Tibial nerve (tissue), 4 donors: ENCODE data around the gene UBASH3A. TPM values are rescaled to one million over a fixed set of nuclear protein-coding genes. Genes with fewer than 3 reads are reported as not detected.
A peak's percentile ranks its signal among the peaks of the same experiment; 100 is the strongest.

Experiments
- DNase-seq, 2 donors: peaks; one replicate each; pipeline ENCODE4 v3.0.0-alpha.2; 2019; ENCODE audit warnings: low spot score in 2 of 2
- H3K27ac ChIP-seq, 4 donors: fragments of 200-600 bp; sonication (generic) in 3 of 4; one replicate each; pipeline ENCODE4 v1.5.1; 2017 to 2019; ENCODE audit warnings: mild to moderate bottlenecking in 1 of 4
- H3K27me3 ChIP-seq, 2 donors: fragments of 200-600 bp; sonication (generic) in 1 of 2; one replicate each; pipeline versions ENCODE4 v1.5.1 to v1.6.0; 2017 to 2019
- H3K36me3 ChIP-seq, 3 donors: fragments of 200-600 bp; sonication (generic); one replicate each; pipeline ENCODE4 v1.5.1; 2018 to 2019
- H3K4me1 ChIP-seq, 4 donors: fragments of 200-600 bp; sonication (generic) in 3 of 4; one replicate each; pipeline ENCODE4 v1.5.1; 2017 to 2019
- H3K4me3 ChIP-seq, 4 donors: fragments of 200-600 bp; sonication (generic) in 3 of 4; one replicate each; pipeline ENCODE4 v1.5.1; 2017 to 2019; ENCODE audit warnings: mild to moderate bottlenecking in 1 of 4, moderate library complexity in 1 of 4
- H3K9me3 ChIP-seq, 4 donors: fragments of 200-600 bp; sonication (generic) in 3 of 4; one replicate each; pipeline ENCODE4 v1.5.1; 2017 to 2019
- EP300 ChIP-seq, 2 donors: sonication (generic); formaldehyde crosslinking; IDR thresholded peaks; one replicate each; pipeline ENCODE4 v1.6.1; 2017; ENCODE audit warnings: antibody characterized with exemption in 2 of 2, mild to moderate bottlenecking in 1 of 2
- POLR2A ChIP-seq, 2 donors: fragments of 450-650 bp; IDR thresholded peaks; one replicate each; pipeline ENCODE4 v1.6.1; 2017; ENCODE audit warnings: antibody characterized with exemption in 2 of 2, mild to moderate bottlenecking in 2 of 2, moderate library complexity in 2 of 2
- WGBS, 2 donors: methylation state at CpG; one replicate each; pipeline ENCODE4 v1.1.5; 2018; 5-methylcytosine and 5-hydroxymethylcytosine counted together
- total RNA-seq, 4 donors: library from RNA; depleted of rRNA; stranded (reverse); fragments of >200 nt; gene quantifications; one replicate each; pipeline ENCODE4 v1.1.0, GENCODE V29; 2016
- TF ChIP-seq, protein P1 (sequence below), 5 experiments: fragments of 200-600 bp in 3 of 5; fragments of 450-650 bp in 2 of 5; sonication (generic) in 3 of 5; IDR thresholded peaks; one replicate each; pipeline ENCODE4 v1.5.1; 2016 to 2019; ENCODE audit warnings: antibody characterized with exemption in 5 of 5, mild to moderate bottlenecking in 3 of 5, moderate library complexity in 2 of 5

Gene UBASH3A, protein sequence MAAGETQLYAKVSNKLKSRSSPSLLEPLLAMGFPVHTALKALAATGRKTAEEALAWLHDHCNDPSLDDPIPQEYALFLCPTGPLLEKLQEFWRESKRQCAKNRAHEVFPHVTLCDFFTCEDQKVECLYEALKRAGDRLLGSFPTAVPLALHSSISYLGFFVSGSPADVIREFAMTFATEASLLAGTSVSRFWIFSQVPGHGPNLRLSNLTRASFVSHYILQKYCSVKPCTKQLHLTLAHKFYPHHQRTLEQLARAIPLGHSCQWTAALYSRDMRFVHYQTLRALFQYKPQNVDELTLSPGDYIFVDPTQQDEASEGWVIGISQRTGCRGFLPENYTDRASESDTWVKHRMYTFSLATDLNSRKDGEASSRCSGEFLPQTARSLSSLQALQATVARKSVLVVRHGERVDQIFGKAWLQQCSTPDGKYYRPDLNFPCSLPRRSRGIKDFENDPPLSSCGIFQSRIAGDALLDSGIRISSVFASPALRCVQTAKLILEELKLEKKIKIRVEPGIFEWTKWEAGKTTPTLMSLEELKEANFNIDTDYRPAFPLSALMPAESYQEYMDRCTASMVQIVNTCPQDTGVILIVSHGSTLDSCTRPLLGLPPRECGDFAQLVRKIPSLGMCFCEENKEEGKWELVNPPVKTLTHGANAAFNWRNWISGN
- total RNA-seq: 1 to 10 TPM in 1 of 4 donors, under 1 TPM in 2, not detected in 1; 0.59 to 5.9 (median 0.90) TPM

DNA sequence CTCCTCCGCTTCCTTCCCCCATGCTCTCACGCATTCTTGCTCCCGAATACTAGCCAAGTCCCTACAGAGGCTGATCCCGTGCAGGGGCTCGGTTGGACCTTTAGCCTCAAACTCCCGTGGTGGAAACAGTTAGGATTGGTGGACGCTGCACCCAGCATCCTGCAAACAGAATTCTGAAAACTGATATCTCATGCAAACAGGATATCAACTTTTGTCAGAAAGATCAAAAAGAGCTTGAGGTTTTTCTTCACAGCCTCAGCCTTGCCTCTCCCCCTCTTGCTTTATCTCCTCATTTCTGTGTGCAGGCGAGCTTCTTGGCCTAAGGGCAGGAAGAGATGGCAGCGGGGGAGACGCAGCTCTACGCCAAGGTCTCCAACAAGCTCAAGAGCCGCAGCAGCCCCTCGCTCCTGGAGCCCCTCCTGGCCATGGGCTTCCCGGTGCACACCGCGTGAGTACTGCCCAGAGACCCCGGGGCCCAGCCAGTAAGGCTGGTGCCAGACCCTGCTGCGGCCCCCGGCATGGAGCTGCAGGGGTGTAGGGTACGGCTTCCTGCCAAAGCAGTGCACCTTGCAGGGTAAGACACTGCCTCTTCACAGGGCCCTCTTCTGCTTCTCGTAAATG lies at the start of gene UBASH3A:
Gene UBASH3A (plus strand): TSS at position 292 of the 621 bp plus-strand sequence. CDS start 44 bp downstream, at position 336.
- WGBS, 2 donors: 63 to 81% methylated on average over 15 to 17 of the region's 21 CpGs
- TF ChIP-seq EP300 (IDR thresholded peaks at IDR 0.05) (no peak), POLR2A (IDR thresholded peaks at IDR 0.05) (no peak)
- TF ChIP-seq, protein P1, sequence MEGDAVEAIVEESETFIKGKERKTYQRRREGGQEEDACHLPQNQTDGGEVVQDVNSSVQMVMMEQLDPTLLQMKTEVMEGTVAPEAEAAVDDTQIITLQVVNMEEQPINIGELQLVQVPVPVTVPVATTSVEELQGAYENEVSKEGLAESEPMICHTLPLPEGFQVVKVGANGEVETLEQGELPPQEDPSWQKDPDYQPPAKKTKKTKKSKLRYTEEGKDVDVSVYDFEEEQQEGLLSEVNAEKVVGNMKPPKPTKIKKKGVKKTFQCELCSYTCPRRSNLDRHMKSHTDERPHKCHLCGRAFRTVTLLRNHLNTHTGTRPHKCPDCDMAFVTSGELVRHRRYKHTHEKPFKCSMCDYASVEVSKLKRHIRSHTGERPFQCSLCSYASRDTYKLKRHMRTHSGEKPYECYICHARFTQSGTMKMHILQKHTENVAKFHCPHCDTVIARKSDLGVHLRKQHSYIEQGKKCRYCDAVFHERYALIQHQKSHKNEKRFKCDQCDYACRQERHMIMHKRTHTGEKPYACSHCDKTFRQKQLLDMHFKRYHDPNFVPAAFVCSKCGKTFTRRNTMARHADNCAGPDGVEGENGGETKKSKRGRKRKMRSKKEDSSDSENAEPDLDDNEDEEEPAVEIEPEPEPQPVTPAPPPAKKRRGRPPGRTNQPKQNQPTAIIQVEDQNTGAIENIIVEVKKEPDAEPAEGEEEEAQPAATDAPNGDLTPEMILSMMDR (IDR thresholded peaks at IDR 0.05): no peak

DNA sequence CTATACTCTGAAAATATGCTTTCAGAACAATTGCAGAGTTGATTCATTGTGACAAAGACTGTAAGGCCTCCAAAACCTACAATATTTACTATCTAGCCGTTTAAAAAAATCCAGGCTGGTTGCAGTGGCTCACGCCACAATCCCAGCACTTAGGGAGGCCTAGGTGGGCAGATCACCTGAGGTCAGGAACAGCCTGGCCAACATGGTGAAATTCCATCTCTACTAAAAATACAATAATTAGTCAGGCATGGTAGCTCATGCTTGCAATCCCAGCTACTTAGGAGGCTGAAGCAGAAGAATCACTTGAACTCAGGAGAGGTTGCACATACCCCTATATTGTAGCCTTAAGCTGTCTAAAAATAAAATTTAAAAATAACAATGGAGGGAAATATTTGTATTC lies 47.7 kb upstream of the UBASH3A start:
- Histone ChIP-seq H3K27ac (no peak overlapping the region), H3K27me3 (no peaks in the 10 kb centered on the region), H3K4me1 (no peaks in the 10 kb centered on the region), H3K36me3 (no peaks in the 10 kb centered on the region), H3K4me3 (no peak overlapping the region), H3K9me3 (peaks cover 0 to 50% (median 0%) of the 10 kb centered on the region in 4 donors)
- TF ChIP-seq, protein P1 (IDR thresholded peaks at IDR 0.05): no peak
- TF ChIP-seq EP300 (IDR thresholded peaks at IDR 0.05): no peak
- TF ChIP-seq POLR2A (IDR thresholded peaks at IDR 0.05): no peak
- no peak for DNase-seq
- WGBS, 2 donors: 87 to 89% methylated on average over 2 of the region's 2 CpGs

More for the DNA sequence above, at the start of gene UBASH3A:
- H3K4me3 ChIP-seq: peak within 1 kb of the TSS in 1 of 4 donors; percentile 26
- no peaks in the 10 kb centered on the region for H3K36me3 ChIP-seq
- no peak for DNase-seq
- H3K4me1 ChIP-seq: no peaks in the 10 kb centered on the region
- H3K9me3 ChIP-seq: peaks cover 0 to 10% (median 0%) of the 10 kb centered on the region in 4 donors
- H3K27me3 ChIP-seq: no peaks in the 10 kb centered on the region
- H3K27ac ChIP-seq: peak within 1 kb of the TSS in 1 of 4 donors; percentile 42

DNA sequence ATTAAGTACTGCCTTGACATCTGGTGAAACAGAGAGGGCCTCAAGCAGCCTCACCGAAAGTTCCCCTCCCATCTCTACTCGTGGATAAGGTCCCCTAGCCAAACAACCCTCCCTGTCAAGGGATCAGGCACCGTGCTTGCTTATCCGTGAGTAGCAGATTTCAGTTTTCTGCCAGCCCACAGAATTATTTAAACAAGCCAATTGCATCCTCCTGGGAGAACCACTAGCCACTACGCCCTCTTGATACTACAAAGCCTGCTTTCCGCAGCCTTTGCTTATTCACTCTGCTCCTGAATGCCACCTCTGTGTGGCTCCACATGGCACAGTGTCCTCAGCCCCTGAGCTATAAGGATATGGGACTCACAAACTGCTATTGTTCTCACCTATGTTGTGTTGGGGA lies 47.1 kb upstream of the UBASH3A start:
- H3K4me1 ChIP-seq: no peaks in the 10 kb centered on the region
- H3K4me3 ChIP-seq: no peak overlapping the region
- TF ChIP-seq EP300 (IDR thresholded peaks at IDR 0.05) (no peak), POLR2A (IDR thresholded peaks at IDR 0.05) (no peak)
- TF ChIP-seq, protein P1 (IDR thresholded peaks at IDR 0.05): no peak
- no peaks in the 10 kb centered on the region for H3K27me3 ChIP-seq
- 42 to 49% methylated on average over 6 of the region's 6 CpGs for WGBS, 2 donors
- no peaks in the 10 kb centered on the region for H3K36me3 ChIP-seq
- H3K27ac ChIP-seq: no peak overlapping the region
- no peak for DNase-seq
- peaks cover 0 to 50% (median 0%) of the 10 kb centered on the region in 4 donors for H3K9me3 ChIP-seq

DNA sequence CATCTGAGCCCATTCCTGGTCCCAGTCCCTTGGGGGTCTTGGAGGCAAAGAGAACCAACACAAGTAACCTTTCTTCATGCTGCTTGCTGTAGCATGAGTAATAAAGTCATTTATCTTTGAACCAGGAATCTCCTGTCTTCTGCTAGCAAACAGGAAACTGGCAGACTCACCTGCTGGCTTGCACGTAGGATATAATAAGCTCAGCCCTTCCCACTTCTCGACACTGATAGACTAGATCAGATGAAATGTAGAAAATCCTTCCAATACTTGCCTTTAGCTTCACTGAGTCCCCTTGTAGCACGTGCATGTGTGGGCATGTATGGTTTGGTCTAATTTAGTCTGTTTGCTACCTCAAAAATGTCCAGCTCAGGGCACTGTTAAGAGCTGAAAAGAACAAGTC lies 46.4 kb upstream of the UBASH3A start:
- H3K36me3 ChIP-seq: no peaks in the 10 kb centered on the region
- 80 to 85% methylated on average over 3 of the region's 3 CpGs for WGBS, 2 donors
- H3K4me3 ChIP-seq: no peak overlapping the region
- H3K4me1 ChIP-seq: no peaks in the 10 kb centered on the region
- TF ChIP-seq EP300 (IDR thresholded peaks at IDR 0.05) (no peak), POLR2A (IDR thresholded peaks at IDR 0.05) (no peak)
- TF ChIP-seq, protein P1 (IDR thresholded peaks at IDR 0.05): no peak
- DNase-seq: no peak
- no peak overlapping the region for H3K27ac ChIP-seq
- peaks cover 0 to 50% (median 0%) of the 10 kb centered on the region in 4 donors for H3K9me3 ChIP-seq
- no peaks in the 10 kb centered on the region for H3K27me3 ChIP-seq
